Mononuclear cell (primary cell): ENCODE results near the gene ATG10. TPM values are rescaled to one million over a fixed set of nuclear protein-coding genes. Genes with fewer than 3 reads are reported as not detected.

Source experiments
- H3K27me3 ChIP-seq: 2 replicates; pipeline ENCODE4 v1.6.0; 2011; ENCODE audit warnings: low read length, control low read depth; ENCODE audit not compliant: insufficient read depth
- H3K4me1 ChIP-seq: 2 replicates; pipeline ENCODE4 v1.5.1; 2011; ENCODE audit warnings: mild to moderate bottlenecking, low read length, control low read depth; ENCODE audit not compliant: insufficient read depth
- H3K4me3 ChIP-seq: 2 replicates; pipeline ENCODE4 v1.5.1; 2011; ENCODE audit warnings: mild to moderate bottlenecking, low read length, moderate library complexity
- H3K9me3 ChIP-seq: 2 replicates; pipeline ENCODE4 v1.5.1; 2011; ENCODE audit warnings: low read depth, mild to moderate bottlenecking, control low read depth, low read length
- total RNA-seq: library from RNA; depleted of rRNA; stranded (reverse); fragments of >200 nt; gene quantifications from one replicate; pipeline ENCODE4 v1.2.3, GENCODE V29; 2012

ATG10 gene
- total RNA-seq, 1 donor, result 2.4 TPM

GRCh38 chr5:82169892-82170291 is 198.1 kb downstream of the ATG10 start:
- Histone ChIP-seq H3K9me3 (no peaks in the 10 kb centered on the region), H3K4me3 (no peak overlapping the region), H3K4me1 (peaks cover 8% of the 10 kb centered on the region), H3K27me3 (no peaks in the 10 kb centered on the region)

DNA sequence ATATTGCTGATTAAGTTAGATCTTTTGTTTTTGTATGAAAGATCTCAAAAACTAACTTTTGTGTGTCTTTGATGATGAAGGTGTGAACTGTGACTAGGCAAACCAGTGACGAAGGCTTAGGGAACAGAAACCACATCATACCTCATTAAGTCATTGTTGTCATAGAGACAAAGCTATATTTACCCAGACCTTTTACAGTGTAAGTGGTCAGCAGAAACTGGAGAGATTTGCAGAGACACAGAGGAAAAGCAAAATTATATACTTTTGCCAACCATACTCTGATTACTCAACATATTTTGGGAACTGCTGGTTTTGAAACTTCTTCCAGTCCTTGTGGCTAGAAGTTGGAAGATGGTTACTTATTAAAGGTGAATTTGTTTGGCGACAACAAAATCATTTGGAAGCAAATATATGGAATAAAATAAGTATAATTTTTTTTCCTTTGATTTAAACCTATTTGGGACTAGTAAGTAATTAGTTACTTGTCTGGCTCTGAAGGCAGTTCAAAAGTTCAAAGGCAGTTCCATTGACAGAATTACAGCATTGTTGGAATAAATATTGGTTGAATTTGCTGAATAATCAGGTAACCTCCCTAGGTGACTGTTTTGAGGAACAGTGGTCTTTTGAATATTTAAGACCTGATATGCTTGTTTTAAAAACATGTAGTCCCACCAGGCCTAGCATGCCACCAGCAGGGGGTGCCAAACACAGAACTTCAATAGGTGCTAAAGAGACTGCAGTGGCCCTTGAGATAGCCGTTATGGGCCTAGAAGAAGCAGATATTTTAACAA is 202.5 kb downstream of the ATG10 start:
- Histone ChIP-seq H3K9me3 (no peaks in the 10 kb centered on the region), H3K27me3 (no peaks in the 10 kb centered on the region), H3K4me1 (peaks cover 9% of the 10 kb centered on the region), H3K4me3 (no peak overlapping the region)

DNA sequence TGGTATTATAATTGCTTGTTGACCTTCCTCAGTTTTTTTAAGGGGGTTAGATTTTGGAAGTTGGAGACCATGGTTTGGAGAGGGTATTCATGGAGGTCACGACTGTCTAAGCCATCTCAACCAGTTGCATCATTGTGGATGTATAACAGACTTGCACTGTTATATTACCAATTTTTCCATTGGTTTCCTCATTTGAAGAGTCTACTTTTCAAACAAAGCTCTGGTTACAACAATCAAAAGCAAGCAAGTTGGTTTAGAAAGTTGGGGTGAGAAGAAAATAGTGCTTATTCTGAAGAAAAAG is 203.0 kb downstream of the ATG10 start:
- Histone ChIP-seq H3K27me3 (no peaks in the 10 kb centered on the region), H3K4me1 (peaks cover 9% of the 10 kb centered on the region), H3K4me3 (no peak overlapping the region)

GRCh38 chr5:82176115-82176814 is 204.4 kb downstream of the ATG10 start:
- Histone ChIP-seq H3K9me3 (no peaks in the 10 kb centered on the region), H3K27me3 (no peaks in the 10 kb centered on the region), H3K4me1 (peaks cover 9% of the 10 kb centered on the region), H3K4me3 (no peak overlapping the region)

More for the DNA sequence above, 203.0 kb downstream of the ATG10 start:
- no peaks in the 10 kb centered on the region for H3K9me3 ChIP-seq

GRCh38 chr5:82178378-82178777 is 206.6 kb downstream of the ATG10 start:
- Histone ChIP-seq H3K4me1 (peaks cover 9% of the 10 kb centered on the region), H3K9me3 (no peaks in the 10 kb centered on the region), H3K27me3 (no peaks in the 10 kb centered on the region), H3K4me3 (no peak overlapping the region)

DNA sequence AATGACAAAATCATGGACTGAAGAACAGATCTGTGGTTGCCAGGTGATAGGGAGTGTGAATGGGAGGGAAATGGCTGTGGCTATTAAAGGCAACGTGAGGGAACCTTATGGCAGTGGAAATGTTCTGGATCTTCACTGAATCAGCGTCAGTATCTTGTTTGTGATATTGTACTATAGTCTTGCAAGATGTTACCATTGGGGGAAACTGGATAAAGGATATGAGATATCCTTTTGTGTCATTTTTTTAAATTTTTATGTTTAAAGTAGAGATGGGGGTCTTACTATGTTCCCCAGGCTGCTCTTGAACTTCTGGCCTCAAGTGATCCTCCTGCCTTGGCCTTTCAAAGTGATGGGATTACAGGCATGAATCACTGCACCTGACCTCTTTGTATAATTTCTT is 210.8 kb downstream of the ATG10 start:
- Histone ChIP-seq H3K4me3 (no peak overlapping the region), H3K9me3 (no peaks in the 10 kb centered on the region), H3K27me3 (no peaks in the 10 kb centered on the region), H3K4me1 (no peaks in the 10 kb centered on the region)

GRCh38 chr5:82183828-82184227 is 212.0 kb downstream of the ATG10 start:
- H3K9me3 ChIP-seq, result no peaks in the 10 kb centered on the region
- H3K27me3 ChIP-seq, result no peaks in the 10 kb centered on the region
- no peaks in the 10 kb centered on the region for H3K4me1 ChIP-seq
- H3K4me3 ChIP-seq, result no peak overlapping the region

DNA sequence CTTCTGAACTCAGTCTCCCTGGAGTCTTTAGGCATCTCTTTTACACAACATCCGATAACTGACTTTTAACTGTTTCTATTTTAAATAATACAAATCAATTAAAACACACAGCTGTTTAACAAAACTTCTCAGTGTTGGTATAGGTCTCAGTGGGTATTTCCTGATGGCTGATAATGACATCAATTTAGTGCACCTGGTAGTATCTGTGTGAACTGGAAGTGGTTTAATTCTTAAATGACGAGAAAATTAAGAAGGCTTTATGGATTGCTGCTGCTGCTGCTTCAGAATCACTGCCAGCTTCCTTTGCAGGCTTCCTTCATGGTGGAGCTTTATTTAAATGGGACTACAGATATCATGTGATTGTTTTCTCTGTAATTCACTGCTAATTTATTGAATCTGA is 214.0 kb downstream of the ATG10 start:
- no peak overlapping the region for H3K4me3 ChIP-seq
- no peaks in the 10 kb centered on the region for H3K27me3 ChIP-seq
- H3K4me1 ChIP-seq, result no peaks in the 10 kb centered on the region
- no peaks in the 10 kb centered on the region for H3K9me3 ChIP-seq

GRCh38 chr5:82197550-82197949 is 225.7 kb downstream of the ATG10 start:
- no peaks in the 10 kb centered on the region for H3K27me3 ChIP-seq
- H3K4me3 ChIP-seq, result no peak overlapping the region
- H3K9me3 ChIP-seq, result no peaks in the 10 kb centered on the region
- no peaks in the 10 kb centered on the region for H3K4me1 ChIP-seq

- Histone ChIP-seq H3K9me3 (no peaks in the 10 kb centered on the region), H3K4me1 (no peaks in the 10 kb centered on the region), H3K4me3 (no peak overlapping the region), H3K27me3 (no peaks in the 10 kb centered on the region)
Measured at GRCh38 chr5:82204567-82204966, 232.7 kb downstream of the ATG10 start.

DNA sequence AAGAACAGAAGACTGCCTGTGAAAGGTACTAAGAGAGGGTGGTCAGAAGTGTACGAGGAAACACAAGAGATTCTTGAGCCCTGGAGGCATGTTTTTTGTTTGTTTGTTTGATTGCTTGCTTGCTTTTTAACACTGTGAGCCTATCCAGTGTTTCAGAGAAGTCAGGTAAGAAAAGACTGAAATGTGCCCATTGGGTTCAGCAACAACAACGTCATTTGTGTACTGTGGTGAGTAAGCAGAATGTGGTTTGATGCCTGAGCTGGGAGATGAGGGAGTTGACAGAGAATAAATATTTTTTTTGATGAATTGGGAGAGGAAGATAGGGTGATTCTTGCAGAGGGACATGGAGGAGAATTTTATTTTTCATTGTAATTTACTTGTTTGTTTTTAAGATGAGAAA is 233.2 kb downstream of the ATG10 start:
- Histone ChIP-seq H3K9me3 (no peaks in the 10 kb centered on the region), H3K4me3 (no peak overlapping the region), H3K4me1 (no peaks in the 10 kb centered on the region), H3K27me3 (no peaks in the 10 kb centered on the region)

GRCh38 chr5:82208371-82208770 is 236.5 kb downstream of the ATG10 start:
- H3K4me3 ChIP-seq, result no peak overlapping the region
- no peaks in the 10 kb centered on the region for H3K27me3 ChIP-seq
- no peaks in the 10 kb centered on the region for H3K9me3 ChIP-seq
- no peaks in the 10 kb centered on the region for H3K4me1 ChIP-seq

DNA sequence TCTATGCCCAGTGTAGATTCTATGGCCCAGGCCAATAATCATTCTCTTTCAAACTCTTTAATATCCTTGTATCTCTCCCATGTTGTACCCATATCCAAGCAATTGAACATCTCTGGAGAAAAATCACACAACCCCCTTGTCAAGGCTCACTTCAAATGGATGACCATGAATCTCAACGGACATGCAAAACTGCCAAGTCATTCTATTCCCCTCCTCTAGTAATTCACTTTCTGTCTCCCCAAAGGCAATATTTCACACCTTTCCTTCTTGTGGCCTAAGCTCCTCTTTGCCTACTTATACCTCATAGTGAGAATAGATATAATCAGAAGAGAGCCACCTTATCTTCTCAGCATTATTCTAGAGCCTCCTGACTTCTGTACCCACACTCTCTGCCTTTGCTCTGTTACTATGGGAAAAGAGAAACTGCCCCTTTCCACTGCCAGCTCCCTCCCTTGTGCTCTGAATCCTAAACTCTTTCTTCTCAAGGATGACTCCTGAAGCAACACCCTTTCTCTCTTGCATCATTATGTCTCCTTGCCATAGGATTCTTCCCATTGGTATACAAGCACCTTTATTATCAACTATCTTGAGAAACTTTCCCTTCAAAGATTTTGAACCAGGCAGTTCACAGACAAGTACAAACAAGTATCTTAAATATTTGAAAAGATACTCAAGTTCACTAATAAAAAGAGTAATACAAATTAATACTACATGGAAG is 240.2 kb downstream of the ATG10 start:
- no peak overlapping the region for H3K4me3 ChIP-seq
- no peaks in the 10 kb centered on the region for H3K9me3 ChIP-seq
- no peaks in the 10 kb centered on the region for H3K4me1 ChIP-seq
- H3K27me3 ChIP-seq, result no peaks in the 10 kb centered on the region

DNA sequence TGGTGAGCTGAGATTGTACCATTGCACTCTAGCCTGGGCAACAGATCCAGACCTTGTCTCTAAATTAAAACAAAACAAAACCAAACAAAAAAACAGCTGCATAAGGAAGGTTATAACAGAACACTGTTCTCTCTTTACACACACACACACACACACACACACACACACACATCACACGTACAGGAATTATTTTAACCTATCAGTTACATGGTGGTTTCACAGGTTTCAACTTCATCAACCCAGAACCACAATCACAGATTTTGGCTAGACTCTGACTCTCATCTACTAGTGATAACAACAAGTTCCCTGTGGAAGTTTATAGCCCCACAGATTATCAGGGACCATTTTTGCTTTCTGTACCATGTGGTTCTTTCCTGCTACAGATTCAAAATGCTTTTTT is 246.1 kb downstream of the ATG10 start:
- H3K9me3 ChIP-seq, result no peaks in the 10 kb centered on the region
- no peaks in the 10 kb centered on the region for H3K27me3 ChIP-seq
- H3K4me3 ChIP-seq, result no peak overlapping the region
- no peaks in the 10 kb centered on the region for H3K4me1 ChIP-seq

GRCh38 chr5:82218374-82219156 is 246.7 kb downstream of the ATG10 start:
- Histone ChIP-seq H3K27me3 (no peaks in the 10 kb centered on the region), H3K4me3 (no peak overlapping the region), H3K4me1 (no peaks in the 10 kb centered on the region), H3K9me3 (no peaks in the 10 kb centered on the region)
